Measurements from ENCODE around the gene FHOD1. TPM values are rescaled to one million over a fixed set of nuclear protein-coding genes. Genes with fewer than 3 reads are reported as not detected.

The FHOD1 gene
- 10 to 100 TPM; 17.9 to 26.4 (median 24.3) TPM for total RNA-seq

DNA sequence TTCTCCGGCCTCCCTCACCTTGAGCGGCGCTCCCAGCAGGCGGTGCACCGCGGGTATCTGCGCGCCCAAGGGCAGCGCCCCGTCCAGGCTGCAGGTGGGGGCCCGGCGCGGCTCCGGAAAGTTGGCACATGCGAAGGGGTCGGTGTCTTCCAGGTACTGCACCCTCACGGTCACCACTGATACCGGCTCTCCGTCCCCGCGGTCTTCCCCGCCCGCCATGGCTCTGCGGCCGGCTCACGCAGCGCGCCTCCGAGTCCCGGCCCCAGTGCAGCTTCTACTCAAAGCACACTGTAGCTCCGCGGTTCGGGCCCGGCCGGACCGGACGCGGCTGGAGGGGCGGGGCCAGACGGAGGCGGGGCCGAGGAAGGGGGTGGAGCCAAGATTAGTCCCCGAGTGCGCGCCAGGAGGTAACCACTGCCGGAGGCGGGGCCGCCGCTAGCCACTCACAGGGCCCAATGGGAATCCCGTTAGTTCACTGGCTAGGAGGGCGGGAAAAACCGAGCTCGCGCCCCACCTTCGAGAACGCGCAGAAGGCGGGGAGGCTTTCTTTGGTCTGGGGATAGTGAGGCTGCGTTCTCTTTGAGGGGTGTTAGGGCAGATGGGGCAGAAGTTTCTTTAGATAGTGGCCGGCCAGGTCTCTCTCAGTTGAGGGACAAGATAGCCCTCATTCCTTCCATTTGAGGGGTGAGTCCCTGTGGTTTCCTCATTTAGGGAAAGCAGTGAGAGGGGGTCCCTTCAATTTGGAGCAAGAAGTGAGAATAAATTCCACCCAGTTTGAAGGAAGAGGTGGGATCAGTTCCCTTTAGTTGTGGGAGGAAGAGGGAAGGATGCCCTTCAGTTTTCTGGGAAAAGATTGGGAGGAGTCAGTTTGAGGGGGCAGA lies at the start of gene FHOD1:
Gene FHOD1 (minus strand): TSS at position 290 of the 881 bp plus-strand sequence. CDS start 71 bp downstream, at position 219.
- WGBS, 2 donors, result 0% methylated on average over 5 to 16 of the region's 60 CpGs
- H3K9me3 ChIP-seq, result no peaks in the 10 kb centered on the region
- peaks cover 31 to 52% of the 10 kb centered on the region in 2 donors for H3K4me1 ChIP-seq
- TF ChIP-seq, protein P1, sequence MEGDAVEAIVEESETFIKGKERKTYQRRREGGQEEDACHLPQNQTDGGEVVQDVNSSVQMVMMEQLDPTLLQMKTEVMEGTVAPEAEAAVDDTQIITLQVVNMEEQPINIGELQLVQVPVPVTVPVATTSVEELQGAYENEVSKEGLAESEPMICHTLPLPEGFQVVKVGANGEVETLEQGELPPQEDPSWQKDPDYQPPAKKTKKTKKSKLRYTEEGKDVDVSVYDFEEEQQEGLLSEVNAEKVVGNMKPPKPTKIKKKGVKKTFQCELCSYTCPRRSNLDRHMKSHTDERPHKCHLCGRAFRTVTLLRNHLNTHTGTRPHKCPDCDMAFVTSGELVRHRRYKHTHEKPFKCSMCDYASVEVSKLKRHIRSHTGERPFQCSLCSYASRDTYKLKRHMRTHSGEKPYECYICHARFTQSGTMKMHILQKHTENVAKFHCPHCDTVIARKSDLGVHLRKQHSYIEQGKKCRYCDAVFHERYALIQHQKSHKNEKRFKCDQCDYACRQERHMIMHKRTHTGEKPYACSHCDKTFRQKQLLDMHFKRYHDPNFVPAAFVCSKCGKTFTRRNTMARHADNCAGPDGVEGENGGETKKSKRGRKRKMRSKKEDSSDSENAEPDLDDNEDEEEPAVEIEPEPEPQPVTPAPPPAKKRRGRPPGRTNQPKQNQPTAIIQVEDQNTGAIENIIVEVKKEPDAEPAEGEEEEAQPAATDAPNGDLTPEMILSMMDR (IDR thresholded peaks at IDR 0.05), result no peak
- peak; percentile 42 to 81 for TF ChIP-seq POLR2A (IDR thresholded peaks at IDR 0.05)
- peak within 1 kb of the TSS; percentile 29 to 81 (median 33) for H3K4me3 ChIP-seq (replicated peaks in 1 of 3)
- intact Hi-C loops (cut with DNase I), result no loop called here
- H3K27me3 ChIP-seq, result no peaks in the 10 kb centered on the region
- peak; percentile 98 to 99 for DNase-seq
- H3K27ac ChIP-seq, result peak within 1 kb of the TSS; percentile 80 to 94 (median 91)
- H3K36me3 ChIP-seq, result no peaks in the 10 kb centered on the region

DNA sequence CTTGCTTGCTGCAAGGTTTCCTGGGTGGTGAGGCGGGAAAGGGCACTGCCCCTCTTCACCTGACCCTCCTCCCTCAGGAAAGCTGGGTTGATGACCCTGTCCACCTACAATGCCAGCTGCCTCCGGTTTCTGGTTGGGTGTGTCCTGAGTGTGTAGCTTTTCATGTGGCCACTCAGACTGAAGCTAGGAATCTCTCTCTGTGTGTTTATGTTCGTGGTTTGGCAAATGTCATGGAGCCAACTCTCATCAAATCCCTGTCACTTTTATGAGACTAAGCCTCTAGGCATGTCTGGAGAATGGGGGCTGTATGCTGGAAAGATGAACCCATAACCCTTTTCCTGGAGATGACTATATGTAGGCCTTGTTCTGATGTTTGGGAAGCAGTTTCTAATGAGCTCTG lies 49.1 kb upstream of the FHOD1 start:
- Histone ChIP-seq H3K4me1 (peaks cover 3 to 24% of the 10 kb centered on the region in 2 donors), H3K9me3 (no peaks in the 10 kb centered on the region), H3K4me3 (replicated peaks in 1 of 3) (no peak overlapping the region), H3K27ac (no peak overlapping the region), H3K27me3 (no peaks in the 10 kb centered on the region), H3K36me3 (no peaks in the 10 kb centered on the region)
- TF ChIP-seq, protein P1 (IDR thresholded peaks at IDR 0.05), result no peak
- TF ChIP-seq POLR2A (IDR thresholded peaks at IDR 0.05), result no peak
- 57 to 60% methylated on average over 3 of the region's 3 CpGs for WGBS, 2 donors
- DNase-seq, result no peak
- intact Hi-C loops (cut with DNase I), result no loop called here

DNA sequence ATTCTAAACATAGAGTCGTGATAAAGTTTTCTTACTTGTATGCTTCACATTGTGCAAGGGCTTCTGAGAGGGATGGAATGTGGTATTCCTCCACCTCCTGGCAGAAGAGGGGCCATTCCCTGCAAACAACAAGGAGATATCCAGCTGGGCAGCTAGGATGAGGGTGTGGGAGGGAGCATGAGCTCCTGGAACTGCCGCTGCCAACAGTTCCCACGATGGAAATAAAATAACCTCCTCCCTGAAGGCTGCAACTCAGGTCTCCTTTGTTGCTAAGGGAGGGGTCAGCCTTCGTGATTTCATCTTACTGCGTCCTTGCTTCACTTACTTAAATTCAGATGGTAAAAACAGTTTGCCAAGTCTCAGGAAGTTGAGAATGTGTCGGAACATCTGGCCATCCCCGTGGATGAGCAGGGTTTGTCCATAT lies 47.7 kb upstream of the FHOD1 start:
- Histone ChIP-seq H3K36me3 (no peaks in the 10 kb centered on the region), H3K27ac (no peak overlapping the region), H3K9me3 (no peaks in the 10 kb centered on the region), H3K27me3 (no peaks in the 10 kb centered on the region), H3K4me1 (peaks cover 3 to 19% of the 10 kb centered on the region in 2 donors), H3K4me3 (replicated peaks in 1 of 3) (no peak overlapping the region)
- no peak for DNase-seq
- intact Hi-C loops (cut with DNase I), result no loop called here
- no peak for TF ChIP-seq POLR2A (IDR thresholded peaks at IDR 0.05)
- TF ChIP-seq, protein P1 (IDR thresholded peaks at IDR 0.05), result no peak
- 65 to 84% methylated on average over 7 of the region's 7 CpGs for WGBS, 2 donors

DNA sequence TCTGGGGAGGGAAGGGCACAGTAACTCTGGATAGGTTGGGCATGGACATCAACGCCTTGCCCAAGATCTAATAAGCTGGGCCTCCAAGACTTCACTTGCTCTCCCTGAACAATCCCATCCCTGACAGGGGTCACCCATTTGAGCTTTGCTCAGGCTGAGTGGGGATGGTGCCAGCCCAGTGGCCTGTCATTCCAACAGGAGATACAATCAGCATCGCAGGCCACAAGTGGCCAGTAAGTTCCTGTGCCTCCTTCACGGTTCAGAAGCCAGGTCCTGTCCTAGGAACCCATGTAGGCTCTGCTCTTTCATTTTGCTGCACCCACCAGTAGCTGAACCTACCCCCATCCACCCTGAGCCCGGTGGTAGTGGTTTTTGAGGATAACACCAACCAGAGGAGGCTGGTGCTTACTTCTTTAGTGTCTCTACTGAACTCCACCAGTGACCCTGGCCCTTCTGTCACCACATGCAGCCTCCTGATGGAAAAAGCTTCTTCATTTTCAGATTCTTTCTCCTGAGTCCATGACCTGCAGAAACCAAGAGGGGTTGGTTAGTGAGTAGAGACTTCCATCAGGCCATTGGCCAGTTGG lies 47.0 kb upstream of the FHOD1 start:
- WGBS, 2 donors, result 80 to 86% methylated on average over 4 of the region's 4 CpGs
- TF ChIP-seq, protein P1 (IDR thresholded peaks at IDR 0.05), result no peak
- no peak for TF ChIP-seq POLR2A (IDR thresholded peaks at IDR 0.05)
- no peaks in the 10 kb centered on the region for H3K27me3 ChIP-seq
- H3K4me1 ChIP-seq, result peaks cover 3 to 19% of the 10 kb centered on the region in 2 donors
- no peaks in the 10 kb centered on the region for H3K9me3 ChIP-seq
- H3K4me3 ChIP-seq (replicated peaks in 1 of 3), result no peak overlapping the region
- no peak overlapping the region for H3K27ac ChIP-seq
- intact Hi-C loops (cut with DNase I), result no loop called here
- no peak for DNase-seq
- H3K36me3 ChIP-seq, result no peaks in the 10 kb centered on the region

DNA sequence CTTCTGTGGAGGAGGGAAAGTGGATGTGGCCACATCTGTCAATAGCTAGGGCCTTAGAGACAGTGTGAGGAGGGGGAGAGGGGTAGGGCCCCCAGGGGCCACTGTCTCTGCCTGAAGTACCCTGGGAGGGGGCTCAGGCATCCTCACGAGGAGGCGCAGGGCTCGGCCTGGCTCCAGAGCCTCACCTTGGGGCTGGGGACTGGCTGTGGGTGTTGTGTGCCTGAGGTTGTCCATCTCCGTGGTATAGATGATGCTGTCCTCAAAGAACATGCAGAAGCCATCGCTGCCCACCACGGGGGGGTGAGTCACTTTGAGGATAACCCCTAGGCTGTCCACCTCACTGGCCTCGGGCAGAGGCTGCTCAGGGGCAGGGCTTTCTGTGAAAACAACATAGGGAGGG lies 44.2 kb upstream of the FHOD1 start:
- no peak for TF ChIP-seq POLR2A (IDR thresholded peaks at IDR 0.05)
- TF ChIP-seq, protein P1 (IDR thresholded peaks at IDR 0.05), result no peak
- intact Hi-C loops (cut with DNase I), result no loop called here
- Histone ChIP-seq H3K27me3 (no peaks in the 10 kb centered on the region), H3K36me3 (no peaks in the 10 kb centered on the region), H3K9me3 (no peaks in the 10 kb centered on the region), H3K4me3 (replicated peaks in 1 of 3) (no peak overlapping the region), H3K27ac (no peak overlapping the region), H3K4me1 (peaks cover 3 to 18% of the 10 kb centered on the region in 2 donors)
- WGBS, 2 donors, result 71 to 84% methylated on average over 5 to 7 of the region's 7 CpGs
- DNase-seq, result no peak
